Subcutaneous adipose tissue (tissue), 4 donors: Measurements from ENCODE around the gene MYRF. TPM values are rescaled to one million over a fixed set of nuclear protein-coding genes. Genes with fewer than 3 reads are reported as not detected.

Experiments
- CTCF ChIP-seq: fragments of 450-650 bp; IDR thresholded peaks from one replicate; pipeline ENCODE4 v1.5.1; 2016; ENCODE audit warnings: low read depth, mild to moderate bottlenecking, control low read depth, antibody characterized with exemption, moderate library complexity
- total RNA-seq, 4 donors: library from RNA; depleted of rRNA; stranded (reverse); fragments of >200 nt; gene quantifications; one replicate each; pipeline ENCODE4 v1.1.0, GENCODE V29; 2016

The MYRF gene
- total RNA-seq, 4 donors from 2014 or later = 0.17 to 0.33 TPM; not detected in 2

GRCh38 chr11:61762223-61762615 is 9.8 kb downstream of the MYRF start:
- TF ChIP-seq CTCF = no peak

- no peak for TF ChIP-seq CTCF
These were observed 10.4 kb downstream of the MYRF start for GRCh38 chr11:61762798-61763197.

- no peak for TF ChIP-seq CTCF
These were observed 11.6 kb downstream of the MYRF start for GRCh38 chr11:61763930-61764605.

GRCh38 chr11:61764606-61765260 is 12.3 kb downstream of the MYRF start:
- no peak for TF ChIP-seq CTCF

GRCh38 chr11:61765550-61766253 is 13.3 kb downstream of the MYRF start:
- no peak for TF ChIP-seq CTCF

- no peak for TF ChIP-seq CTCF
These were observed 14.0 kb downstream of the MYRF start for GRCh38 chr11:61766353-61766841.

GRCh38 chr11:61768376-61769076 is 16.1 kb downstream of the MYRF start:
- no peak for TF ChIP-seq CTCF
